Lower leg skin (tissue), 4 donors: Measurements from ENCODE around the gene SLC22A23. TPM values are rescaled to one million over a fixed set of nuclear protein-coding genes. Genes with fewer than 3 reads are reported as not detected.
A peak's percentile ranks its signal among the peaks of the same experiment; 100 is the strongest.

ENCODE experiments used
- DNase-seq, 2 donors: peaks; one replicate each; pipeline ENCODE4 v3.0.0-alpha.2; 2019; ENCODE audit warnings: low spot score in 2 of 2
- H3K4me3 ChIP-seq: fragments of 200-600 bp; sonication (generic); 2 replicates; pipeline ENCODE4 v1.5.1; 2017; ENCODE audit warnings: mild to moderate bottlenecking, low read depth; ENCODE audit not compliant: poor library complexity, severe bottlenecking
- CTCF ChIP-seq, 3 donors: fragments of 450-650 bp; IDR thresholded peaks; one replicate each; pipeline ENCODE4 v1.5.1; 2016; ENCODE audit warnings: antibody characterized with exemption in 3 of 3, mild to moderate bottlenecking in 3 of 3, moderate library complexity in 2 of 3
- POLR2A ChIP-seq, 2 donors: fragments of 450-650 bp; IDR thresholded peaks; one replicate each; pipeline ENCODE4 v1.6.1; 2016 to 2017; ENCODE audit warnings: antibody characterized with exemption in 2 of 2, mild to moderate bottlenecking in 1 of 2, moderate library complexity in 1 of 2
- WGBS, 2 donors: methylation state at CpG; one replicate each; pipeline ENCODE4 v1.1.5; 2018; 5-methylcytosine and 5-hydroxymethylcytosine counted together
- intact Hi-C: fragments of 100-400 bp; cut with DNase I; formaldehyde crosslinking; loops from one replicate; pipeline ENCODE4 v1.15.0; 2023; ENCODE audit warnings: low total_unique reads
- total RNA-seq, 4 donors: library from RNA; depleted of rRNA; stranded (reverse); fragments of >200 nt; gene quantifications; one replicate each; pipeline ENCODE4 v1.1.0, GENCODE V29; 2016

Gene SLC22A23
- total RNA-seq, 4 donors from 2014 or later, result 29.2 to 50.7 (median 43.2) TPM

GRCh38 chr6:3468585-3468984 lies 11.7 kb upstream of the SLC22A23 start:
- TF ChIP-seq POLR2A (IDR thresholded peaks at IDR 0.05) (no peak), CTCF (IDR thresholded peaks at IDR 0.05) (no peak)
- WGBS, 2 donors, result 61 to 71% methylated on average over 9 of the region's 9 CpGs
- H3K4me3 ChIP-seq, result no peak overlapping the region
- intact Hi-C loops, result no loop called here
- DNase-seq, result peak in 1 of 2 donors; percentile 56

- no peak overlapping the region for H3K4me3 ChIP-seq
- WGBS, 2 donors, result 43 to 92% methylated on average over 1 of the region's 1 CpG
- intact Hi-C loops, result no loop called here
- DNase-seq, result no peak
- TF ChIP-seq POLR2A (IDR thresholded peaks at IDR 0.05), result no peak
- TF ChIP-seq CTCF (IDR thresholded peaks at IDR 0.05), result no peak
These were observed 11.1 kb upstream of the SLC22A23 start for GRCh38 chr6:3467996-3468395.

GRCh38 chr6:3466488-3467219 lies 9.8 kb upstream of the SLC22A23 start:
- H3K4me3 ChIP-seq, result no peak overlapping the region
- intact Hi-C loops, result no loop called here
- no peak for DNase-seq
- no peak for TF ChIP-seq CTCF (IDR thresholded peaks at IDR 0.05)
- TF ChIP-seq POLR2A (IDR thresholded peaks at IDR 0.05), result no peak
- WGBS, 2 donors, result 64 to 66% methylated on average over 6 of the region's 6 CpGs

- 73 to 87% methylated on average over 1 of the region's 1 CpG for WGBS, 2 donors
- no peak overlapping the region for H3K4me3 ChIP-seq
- TF ChIP-seq POLR2A (IDR thresholded peaks at IDR 0.05) (no peak), CTCF (IDR thresholded peaks at IDR 0.05) (no peak)
- no peak for DNase-seq
- intact Hi-C loops, result no loop called here
These were observed 3.4 kb upstream of the SLC22A23 start for GRCh38 chr6:3460253-3460652.

GRCh38 chr6:3458706-3459421 lies 2.0 kb upstream of the SLC22A23 start:
- WGBS, 2 donors, result 82 to 83% methylated on average over 6 of the region's 6 CpGs
- TF ChIP-seq CTCF (IDR thresholded peaks at IDR 0.05) (no peak), POLR2A (IDR thresholded peaks at IDR 0.05) (no peak)
- DNase-seq, result no peak
- no peak overlapping the region for H3K4me3 ChIP-seq
- intact Hi-C loops, result loop anchor here (10.0 kb wide), 2 partner anchors 174 to 276 kb away; no protein-coding TSS in a partner anchor
